Right atrium auricular region (tissue), 2 donors: Measurements from ENCODE around the gene TNS1. TPM values are rescaled to one million over a fixed set of nuclear protein-coding genes. Genes with fewer than 3 reads are reported as not detected.

ENCODE experiments used
- DNase-seq: peaks from one replicate; pipeline ENCODE4 v3.0.0-alpha.2; 2019; ENCODE audit warnings: low spot score
- H3K27ac ChIP-seq, 2 donors: fragments of 200-600 bp; sonication (generic); 1 replicate in 1 of 2; 2 replicates in 1 of 2; pipeline ENCODE4 v1.5.1; 2016 to 2019
- H3K27me3 ChIP-seq, 2 donors: fragments of 200-600 bp; sonication (generic); one replicate each; pipeline versions ENCODE4 v1.5.1 to v1.6.0; 2017 to 2019
- H3K36me3 ChIP-seq: fragments of 200-600 bp; sonication (generic); one replicate; pipeline ENCODE4 v1.5.1; 2016
- H3K4me1 ChIP-seq, 2 donors: fragments of 200-600 bp; sonication (generic); one replicate each; pipeline versions ENCODE4 v1.5.1 to v1.6.0; 2017 to 2019
- H3K4me3 ChIP-seq, 2 donors: fragments of 200-600 bp; sonication (generic); 1 replicate in 1 of 2; 2 replicates in 1 of 2; pipeline ENCODE4 v1.5.1; 2017 to 2019; ENCODE audit warnings: mild to moderate bottlenecking in 1 of 2, moderate library complexity in 1 of 2
- H3K9me3 ChIP-seq, 2 donors: fragments of 200-600 bp; sonication (generic); one replicate each; pipeline ENCODE4 v1.5.1; 2019
- CTCF ChIP-seq, 2 donors: fragments of 200-600 bp; sonication (generic); IDR thresholded peaks; one replicate each; pipeline ENCODE4 v1.5.1; 2019; ENCODE audit warnings: antibody characterized with exemption in 2 of 2
- total RNA-seq, 2 donors: library from RNA; depleted of rRNA; stranded (reverse); fragments of >200 nt; gene quantifications; one replicate each; pipeline ENCODE4 v1.1.0, GENCODE V29; 2016

Gene TNS1
- total RNA-seq, 2 donors from 2014 or later: 393 to 720 TPM

- Histone ChIP-seq H3K27ac (peak overlapping the region; percentile 72 to 79), H3K4me3 (no peak overlapping the region), H3K36me3 (peaks cover 96% of the 10 kb centered on the region), H3K9me3 (no peaks in the 10 kb centered on the region), H3K27me3 (no peaks in the 10 kb centered on the region), H3K4me1 (peaks cover 0 to 72% of the 10 kb centered on the region in 2 donors)
- no peak for TF ChIP-seq CTCF (IDR thresholded peaks at IDR 0.05)
- no peak for DNase-seq
These were observed 113.1 kb downstream of the TNS1 start for GRCh38 chr2:217889656-217890055.

- no peaks in the 10 kb centered on the region for H3K9me3 ChIP-seq
- H3K27ac ChIP-seq: peak overlapping the region; percentile 72 to 79
- no peak overlapping the region for H3K4me3 ChIP-seq
- H3K36me3 ChIP-seq: peaks cover 96% of the 10 kb centered on the region
- DNase-seq: peak; percentile 90
- H3K4me1 ChIP-seq: peaks cover 0 to 70% of the 10 kb centered on the region in 2 donors
- no peaks in the 10 kb centered on the region for H3K27me3 ChIP-seq
- no peak for TF ChIP-seq CTCF (IDR thresholded peaks at IDR 0.05)
These were observed 114.7 kb downstream of the TNS1 start for GRCh38 chr2:217887841-217888701.

GRCh38 chr2:217886720-217887309 is 116.0 kb downstream of the TNS1 start:
- no peaks in the 10 kb centered on the region for H3K27me3 ChIP-seq
- no peak for DNase-seq
- H3K4me1 ChIP-seq: peaks cover 0 to 58% of the 10 kb centered on the region in 2 donors
- no peak overlapping the region for H3K4me3 ChIP-seq
- H3K36me3 ChIP-seq: peaks cover 93% of the 10 kb centered on the region
- peak overlapping the region; percentile 72 to 79 for H3K27ac ChIP-seq
- TF ChIP-seq CTCF (IDR thresholded peaks at IDR 0.05): peak; percentile 77 to 86
- no peaks in the 10 kb centered on the region for H3K9me3 ChIP-seq

- H3K4me1 ChIP-seq: peaks cover 0 to 58% of the 10 kb centered on the region in 2 donors
- no peak for TF ChIP-seq CTCF (IDR thresholded peaks at IDR 0.05)
- no peak overlapping the region for H3K27ac ChIP-seq
- H3K27me3 ChIP-seq: no peaks in the 10 kb centered on the region
- no peaks in the 10 kb centered on the region for H3K9me3 ChIP-seq
- H3K36me3 ChIP-seq: peaks cover 93% of the 10 kb centered on the region
- H3K4me3 ChIP-seq: no peak overlapping the region
- DNase-seq: no peak
These were observed 116.7 kb downstream of the TNS1 start for GRCh38 chr2:217886091-217886490.

GRCh38 chr2:217884985-217885384 is 117.8 kb downstream of the TNS1 start:
- Histone ChIP-seq H3K4me3 (no peak overlapping the region), H3K27ac (no peak overlapping the region), H3K4me1 (peaks cover 0 to 55% of the 10 kb centered on the region in 2 donors), H3K36me3 (peaks cover 93% of the 10 kb centered on the region), H3K27me3 (no peaks in the 10 kb centered on the region), H3K9me3 (no peaks in the 10 kb centered on the region)
- DNase-seq: no peak
- TF ChIP-seq CTCF (IDR thresholded peaks at IDR 0.05): no peak
